Astrocyte (in vitro differentiated cells and primary cell): ENCODE measurements around the gene SFRP2.

Experiments used
- EZH2 ChIP-seq: IDR thresholded peaks from 2 replicates; pipeline ENCODE4 v1.6.1; 2012; ENCODE audit warnings: mild to moderate bottlenecking, low read length, inconsistent platforms; ENCODE audit not compliant: insufficient read depth
- TF ChIP-seq, protein P1 (sequence below): IDR thresholded peaks from 2 replicates; pipeline ENCODE4 v1.5.1; 2011; ENCODE audit warnings: low read depth, mild to moderate bottlenecking, inconsistent platforms, low read length, moderate library complexity; ENCODE audit not compliant: insufficient read depth

DNA sequence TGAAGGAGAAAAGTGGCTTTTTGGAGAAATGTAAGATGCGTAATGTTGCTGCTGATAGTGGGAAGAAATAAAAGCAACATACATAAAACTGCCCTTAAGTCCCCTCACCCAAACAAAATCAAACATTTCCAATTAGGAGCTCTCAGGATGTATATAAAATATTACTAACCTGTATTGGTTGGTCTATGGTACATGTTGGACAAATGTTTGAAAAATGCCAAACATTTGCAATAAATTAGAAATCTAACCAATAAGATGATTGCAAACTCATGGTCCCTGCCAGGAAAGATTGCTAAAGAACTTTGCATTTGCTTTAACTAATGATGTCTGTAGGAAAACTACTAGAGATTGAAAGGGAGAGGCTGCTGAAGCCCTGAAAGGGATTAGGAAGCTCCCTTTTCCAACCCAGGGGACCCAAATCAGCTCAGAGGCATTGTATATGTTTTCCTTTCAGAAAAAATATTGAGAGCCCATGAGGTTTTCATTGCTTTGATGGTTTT is 1.8 kb downstream of the SFRP2 start:
- TF ChIP-seq, protein P1, sequence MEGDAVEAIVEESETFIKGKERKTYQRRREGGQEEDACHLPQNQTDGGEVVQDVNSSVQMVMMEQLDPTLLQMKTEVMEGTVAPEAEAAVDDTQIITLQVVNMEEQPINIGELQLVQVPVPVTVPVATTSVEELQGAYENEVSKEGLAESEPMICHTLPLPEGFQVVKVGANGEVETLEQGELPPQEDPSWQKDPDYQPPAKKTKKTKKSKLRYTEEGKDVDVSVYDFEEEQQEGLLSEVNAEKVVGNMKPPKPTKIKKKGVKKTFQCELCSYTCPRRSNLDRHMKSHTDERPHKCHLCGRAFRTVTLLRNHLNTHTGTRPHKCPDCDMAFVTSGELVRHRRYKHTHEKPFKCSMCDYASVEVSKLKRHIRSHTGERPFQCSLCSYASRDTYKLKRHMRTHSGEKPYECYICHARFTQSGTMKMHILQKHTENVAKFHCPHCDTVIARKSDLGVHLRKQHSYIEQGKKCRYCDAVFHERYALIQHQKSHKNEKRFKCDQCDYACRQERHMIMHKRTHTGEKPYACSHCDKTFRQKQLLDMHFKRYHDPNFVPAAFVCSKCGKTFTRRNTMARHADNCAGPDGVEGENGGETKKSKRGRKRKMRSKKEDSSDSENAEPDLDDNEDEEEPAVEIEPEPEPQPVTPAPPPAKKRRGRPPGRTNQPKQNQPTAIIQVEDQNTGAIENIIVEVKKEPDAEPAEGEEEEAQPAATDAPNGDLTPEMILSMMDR, result no peak
- TF ChIP-seq EZH2, result no peak
